GM19463 (cell line): ENCODE results near the gene TMEM14C.

Source experiments
- ATAC-seq: cut with Tn5 transposase; IDR thresholded peaks from one replicate; pipeline ENCODE4 v1.9.1; 2021; ENCODE audit warnings: mild to moderate bottlenecking, moderate library complexity; ENCODE audit not compliant: unreplicated experiment

The TMEM14C gene

DNA sequence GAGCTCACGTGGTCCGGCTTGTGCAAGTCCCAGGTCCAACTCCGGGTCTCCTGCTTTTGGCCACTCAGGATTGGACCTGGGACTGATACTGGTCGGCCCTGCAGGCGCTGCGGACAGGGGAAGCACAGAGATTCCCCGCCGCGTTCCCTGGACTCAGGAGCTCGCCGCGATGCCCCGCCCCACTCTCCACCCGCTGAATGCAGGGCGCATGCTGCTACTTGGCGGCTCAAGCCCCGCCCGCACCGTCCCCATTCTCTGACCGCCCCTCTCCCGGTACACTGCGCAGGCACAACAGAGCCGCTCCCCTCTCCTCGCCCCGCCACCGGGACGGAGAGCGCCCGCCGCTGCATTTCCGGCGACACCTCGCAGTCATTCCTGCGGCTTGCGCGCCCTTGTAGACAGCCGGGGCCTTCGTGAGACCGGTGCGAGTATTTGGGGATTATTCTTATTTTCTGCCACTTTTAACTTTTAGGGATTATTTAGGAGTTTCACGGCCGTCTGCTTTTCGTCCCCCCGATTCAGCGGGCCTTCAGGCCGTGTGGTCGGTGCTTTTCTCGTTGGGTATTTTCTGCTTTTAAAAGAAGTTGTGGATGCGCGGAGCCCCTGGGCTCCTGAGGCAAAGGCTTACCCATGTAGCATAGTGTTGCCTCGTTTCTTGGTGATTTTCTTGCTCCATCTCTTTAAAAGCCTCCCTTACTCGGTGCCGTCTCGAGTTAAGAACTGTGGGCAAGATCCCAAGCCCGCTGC is at the start of gene TMEM14C:
Gene TMEM14C (plus strand): TSS at position 251 of the 747 bp plus-strand sequence. CDS start 1,544 bp downstream, outside the sequence.
- ATAC-seq = peak; percentile 95

DNA sequence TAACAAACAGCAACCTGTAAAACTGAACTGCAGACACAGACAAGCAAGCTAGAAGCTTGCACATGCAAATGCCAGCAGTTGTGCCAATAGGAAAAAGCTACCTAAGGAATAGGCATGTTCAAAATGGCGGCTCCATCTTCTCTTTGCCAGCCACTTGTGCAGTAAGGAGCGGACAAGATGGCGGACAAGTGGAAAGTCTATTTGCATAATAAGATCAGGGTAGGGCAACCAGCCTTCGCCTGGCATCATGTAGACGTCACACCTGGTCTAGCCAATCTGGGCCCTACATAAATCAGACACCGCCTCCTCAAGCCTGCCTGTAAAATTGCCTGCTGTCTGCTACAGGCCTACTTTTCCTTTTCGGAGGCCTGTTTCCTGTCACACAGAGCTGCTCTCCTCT is 46.5 kb upstream of the TMEM14C start:
- no peak for ATAC-seq

DNA sequence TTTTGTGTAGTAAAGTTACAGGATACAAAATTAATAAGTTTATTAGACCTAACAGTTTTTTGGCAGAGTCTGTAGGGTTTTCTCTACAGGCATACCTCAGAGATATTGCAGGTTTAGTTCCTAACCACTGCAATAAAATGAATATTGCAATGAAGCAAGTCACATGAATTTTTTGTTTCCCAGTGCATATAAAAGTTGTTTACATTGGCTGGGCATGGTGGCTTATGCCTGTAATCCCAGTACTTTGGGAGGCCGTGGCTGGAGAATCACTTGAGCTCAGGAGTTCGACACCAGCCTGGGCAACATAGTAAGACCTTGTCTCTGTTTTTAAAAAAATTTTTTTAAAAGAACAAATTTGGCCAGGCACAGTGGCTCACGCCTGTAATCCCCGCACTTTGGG is 44.4 kb upstream of the TMEM14C start:
- ATAC-seq = no peak

DNA sequence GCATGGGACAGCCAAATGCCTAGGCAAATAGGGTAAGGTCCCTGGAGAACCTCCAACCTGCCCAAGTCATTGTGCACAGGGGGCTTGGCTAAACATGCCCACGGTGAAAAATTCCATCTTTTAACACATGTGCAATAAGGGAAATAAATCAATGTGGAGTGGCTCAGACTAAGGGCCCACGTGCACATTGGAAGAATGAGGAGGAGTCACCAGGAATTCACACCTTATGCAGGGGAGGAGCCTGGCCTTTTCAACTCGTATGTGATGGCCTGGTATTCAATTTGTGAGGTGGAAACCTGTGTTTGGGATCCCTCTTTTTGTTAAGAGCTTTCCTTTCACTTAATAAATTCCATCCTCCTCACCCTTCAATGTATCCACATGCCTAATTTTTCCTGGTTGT is 41.1 kb upstream of the TMEM14C start:
- no peak for ATAC-seq

DNA sequence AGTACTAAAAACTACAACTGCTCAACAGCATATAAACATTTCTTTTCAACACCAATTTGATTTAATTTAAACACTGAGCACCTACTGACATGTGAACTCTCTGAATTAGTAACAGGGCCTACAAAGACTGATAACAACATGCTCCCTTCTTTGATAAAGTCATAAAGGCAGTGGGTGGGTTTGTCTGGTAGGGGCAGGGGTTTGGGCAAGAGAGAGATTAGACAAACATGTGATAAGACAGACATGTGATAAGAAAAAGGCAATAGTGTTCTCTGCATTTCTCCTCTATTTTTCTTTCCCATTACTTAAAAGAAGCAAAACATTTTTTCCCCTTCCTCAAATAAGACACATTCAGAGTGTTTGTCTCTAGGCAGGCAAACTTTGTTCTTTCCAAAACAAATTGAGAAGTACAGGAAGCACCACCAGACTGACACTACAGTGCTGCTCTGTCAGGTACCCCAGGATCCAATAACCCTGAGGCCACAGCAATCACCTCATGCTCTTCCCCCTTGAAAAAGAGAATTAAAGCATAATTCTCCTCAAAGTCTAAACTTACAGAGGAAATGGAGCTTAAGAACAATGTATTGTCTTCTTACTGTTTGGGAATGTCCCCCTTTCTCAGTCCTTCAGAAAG is 40.4 kb upstream of the TMEM14C start:
- no peak for ATAC-seq

DNA sequence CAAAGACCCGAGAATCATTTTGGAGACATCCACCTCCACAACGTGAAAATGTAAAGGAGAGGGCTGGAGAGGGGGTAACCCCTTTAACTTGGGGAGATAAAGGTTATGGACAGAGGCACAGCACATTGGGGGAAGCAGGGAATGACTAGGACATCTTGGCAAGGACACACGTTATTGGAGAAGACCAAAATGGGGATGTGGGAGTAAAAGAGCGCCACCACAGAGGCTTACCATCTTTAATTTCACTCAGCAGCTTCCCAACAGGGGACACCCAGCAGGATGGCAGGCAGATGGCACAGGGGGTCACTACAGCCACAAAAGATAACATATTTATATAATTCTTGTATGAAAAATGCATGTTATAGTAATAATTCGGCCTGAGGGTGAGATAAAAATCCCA is 38.3 kb upstream of the TMEM14C start:
- ATAC-seq = no peak

DNA sequence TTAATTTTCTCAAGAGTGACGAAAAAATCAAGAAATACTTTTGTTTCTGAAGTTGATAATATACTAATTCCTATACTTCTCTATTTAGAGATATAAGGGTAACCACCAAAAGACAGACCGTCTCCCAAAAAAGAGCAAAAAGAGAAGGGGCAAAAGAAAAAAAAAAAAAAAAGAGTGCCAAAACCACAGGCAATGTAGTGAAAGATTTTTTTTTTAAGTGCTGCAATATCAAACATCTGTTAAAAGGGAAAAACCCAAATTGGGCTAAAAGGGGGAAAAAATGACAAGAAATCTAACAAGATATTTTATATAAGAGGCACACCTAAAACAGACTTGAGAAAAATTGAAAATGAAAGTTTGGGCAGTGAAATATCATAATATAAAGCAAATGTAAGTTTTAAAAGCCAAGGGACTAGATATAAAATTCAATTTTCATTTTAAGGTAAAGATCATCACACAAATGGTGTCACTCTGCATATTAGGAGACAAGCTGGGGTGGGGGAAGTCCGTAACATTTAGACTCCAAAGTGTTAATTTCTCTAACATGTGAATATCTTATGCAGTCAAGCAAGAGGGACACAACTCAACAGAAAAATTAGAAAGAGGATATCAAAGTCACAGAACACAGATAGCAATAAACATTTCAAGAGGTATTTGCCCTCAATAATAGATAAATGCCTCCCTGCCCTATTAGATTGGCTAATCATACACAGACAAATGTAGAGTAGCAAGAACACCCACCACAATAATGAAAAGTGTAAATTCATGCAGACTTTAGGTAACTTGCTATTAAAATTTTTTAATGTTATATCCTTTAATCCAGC is 37.6 kb upstream of the TMEM14C start:
- ATAC-seq = no peak

DNA sequence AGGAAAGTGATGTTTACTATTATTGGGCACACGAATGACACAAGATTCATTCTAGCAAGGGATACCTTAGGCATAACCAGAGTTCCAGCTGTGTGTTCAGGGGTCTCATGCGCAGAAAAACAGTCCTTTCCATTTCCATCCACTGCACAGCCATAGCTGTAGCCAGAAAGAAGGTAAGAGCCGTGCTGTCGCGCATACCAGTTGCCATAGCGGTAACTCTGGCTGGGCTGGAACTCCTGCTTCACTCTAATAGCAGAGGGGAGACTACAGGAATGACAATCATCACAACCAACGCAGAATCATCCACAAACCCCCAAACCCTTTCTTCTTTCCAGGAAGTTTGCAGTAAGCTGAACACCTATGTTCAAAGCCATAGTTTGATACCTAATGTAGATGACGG is 36.0 kb upstream of the TMEM14C start:
- ATAC-seq = no peak

DNA sequence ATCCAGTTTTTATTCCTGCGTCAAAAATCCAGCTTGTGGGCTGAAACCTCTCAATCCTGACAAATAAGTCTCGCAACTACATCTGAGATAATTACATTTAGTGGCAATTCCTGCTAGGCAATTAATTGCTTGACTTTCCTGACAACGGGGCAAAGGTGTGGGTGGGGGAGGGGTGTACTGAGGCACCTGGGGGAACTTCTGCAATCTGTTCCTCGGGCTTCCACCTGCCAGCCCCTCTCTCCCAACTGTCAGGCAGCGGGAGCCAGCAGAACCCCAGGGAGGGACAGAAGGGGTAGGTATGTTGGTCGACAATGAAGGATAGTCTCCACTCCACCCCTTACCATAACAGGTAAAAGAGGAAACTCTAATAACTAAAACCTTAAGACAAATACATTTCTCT is 35.3 kb upstream of the TMEM14C start:
- no peak for ATAC-seq

DNA sequence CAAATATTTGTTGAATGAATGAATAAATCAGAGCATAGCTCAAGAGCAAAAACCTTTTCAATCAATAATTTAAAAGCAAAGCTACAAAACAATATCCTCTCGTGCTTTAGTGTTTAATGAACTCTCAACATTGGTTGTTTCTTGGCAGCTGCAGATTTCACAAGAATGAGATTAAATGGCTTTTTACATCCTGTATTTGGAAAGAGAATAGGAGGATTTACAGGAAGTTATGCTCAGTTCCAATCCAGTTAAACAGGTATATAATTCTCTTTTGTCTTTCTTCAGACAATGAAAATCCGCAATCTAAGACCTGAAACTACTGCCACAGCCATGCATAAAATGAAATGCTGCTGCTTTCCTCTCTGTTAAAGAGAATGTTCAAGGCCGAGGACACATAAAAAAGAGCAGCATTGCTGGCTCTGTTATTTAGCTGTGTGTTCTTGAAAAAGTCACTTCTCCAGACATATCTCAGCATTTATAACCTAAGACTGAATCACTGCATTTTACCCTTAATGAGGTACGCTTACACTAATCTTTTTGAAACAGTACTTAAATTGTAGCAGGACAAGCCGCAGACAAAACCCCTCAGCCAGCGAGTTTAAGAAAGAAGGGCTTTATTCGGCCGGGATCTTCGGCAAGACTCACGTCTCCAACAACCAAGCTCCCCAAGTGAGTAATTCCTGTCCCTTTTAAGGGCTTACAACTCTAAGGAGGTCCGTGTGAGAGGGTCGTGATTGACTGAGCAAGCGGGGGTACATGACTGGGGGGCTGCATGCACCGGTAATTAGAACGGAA is 32.0 kb upstream of the TMEM14C start:
- ATAC-seq = no peak

DNA sequence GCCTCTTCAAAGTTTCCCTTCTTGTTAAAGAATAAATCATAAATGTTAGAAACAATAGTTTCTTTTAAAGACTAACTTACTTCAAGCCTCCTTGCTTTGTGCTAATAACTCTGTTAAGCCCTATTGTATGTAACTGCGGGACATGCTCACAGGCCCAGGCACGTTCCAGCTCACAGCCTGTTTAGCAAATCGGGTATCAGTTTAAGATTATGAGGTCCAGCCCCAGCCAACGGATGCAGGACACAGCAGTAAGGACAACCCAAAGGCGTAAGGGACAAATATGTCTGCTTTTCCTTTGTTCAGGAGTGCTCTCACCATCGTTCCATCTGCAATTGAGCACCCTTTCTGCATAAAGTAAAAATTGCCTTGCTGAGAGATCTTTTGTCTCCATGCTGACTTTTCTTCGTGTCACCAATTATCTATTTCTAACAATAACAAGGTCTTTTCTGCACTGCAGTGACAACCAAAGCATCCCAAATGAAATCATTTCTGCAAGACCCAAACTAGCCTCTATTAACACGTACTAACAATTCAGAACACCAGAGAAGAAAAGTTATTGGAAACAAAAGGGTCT is 29.8 kb upstream of the TMEM14C start:
- no peak for ATAC-seq

DNA sequence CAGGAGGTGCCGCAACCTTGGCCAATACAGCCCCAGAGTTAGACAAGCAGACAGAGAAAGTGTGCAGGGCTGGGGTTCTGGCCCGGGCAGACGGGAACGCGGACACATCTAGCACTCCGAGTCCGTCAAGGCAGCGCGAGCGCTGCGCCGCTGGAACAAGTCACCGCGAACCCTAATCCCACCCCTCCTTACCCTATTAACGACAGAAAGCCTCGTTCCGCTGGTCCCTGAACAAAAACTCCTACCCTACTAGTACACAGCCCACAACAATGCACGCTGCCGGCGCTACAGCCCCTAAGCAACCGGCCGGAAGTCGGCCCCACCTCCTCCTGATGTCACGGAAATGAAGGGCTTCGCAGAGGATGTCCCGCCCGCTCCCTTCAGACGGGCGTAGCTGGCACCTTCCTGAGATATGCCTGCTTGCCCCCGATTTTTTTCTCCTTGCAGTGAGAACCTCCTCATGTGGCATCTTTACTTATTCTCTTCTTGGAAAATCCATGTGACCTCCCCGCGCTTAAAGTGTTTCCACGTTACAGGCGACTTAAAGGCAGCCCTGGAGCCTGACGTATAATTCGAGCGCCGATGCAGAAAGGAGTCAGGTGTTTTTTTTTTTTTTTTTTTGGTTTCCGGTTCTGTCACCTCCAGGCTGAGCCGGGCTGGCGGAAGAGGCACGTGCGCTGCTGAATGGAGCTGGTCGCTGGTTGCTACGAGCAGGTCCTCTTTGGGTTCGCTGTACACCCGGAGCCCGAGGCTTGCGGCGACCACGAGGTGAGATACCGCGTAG is 28.4 kb upstream of the TMEM14C start, which contains the start of the genes C6orf52 and PAK1IP1:
Gene C6orf52 (minus strand): TSS at position 315 of the 784 bp plus-strand sequence. CDS start 7,066 bp downstream, outside the sequence.
Gene PAK1IP1 (plus strand): TSS at position 671 of the 784 bp plus-strand sequence. CDS start 14 bp downstream, at position 685.
- ATAC-seq = peak; percentile 99

DNA sequence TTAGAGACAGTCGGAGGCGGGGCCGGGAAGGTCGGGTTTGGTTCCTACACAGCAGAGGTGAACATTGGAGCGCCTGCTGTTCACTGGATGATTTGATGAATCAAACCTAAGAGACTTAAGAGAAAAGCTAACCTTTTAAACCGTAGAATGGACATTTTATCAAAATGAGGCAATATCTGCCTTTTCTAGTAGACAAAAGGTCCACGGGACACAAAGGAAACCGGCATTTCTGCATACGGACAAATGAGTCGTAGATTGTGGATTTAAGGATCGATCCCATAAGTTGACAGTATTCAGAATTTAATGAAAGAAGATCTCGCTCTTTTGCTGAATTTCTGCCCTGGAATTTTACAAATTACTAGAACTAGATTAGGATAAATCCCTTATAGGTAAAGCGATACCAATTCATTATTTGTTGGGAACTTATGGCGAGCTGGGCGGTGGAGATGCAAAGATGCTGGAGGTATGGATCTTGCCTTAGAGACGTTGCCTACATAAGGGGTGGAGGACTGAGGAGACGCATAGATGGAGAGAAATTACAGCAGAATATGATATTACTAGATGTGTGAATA is 27.7 kb upstream of the TMEM14C start:
- ATAC-seq = no peak

DNA sequence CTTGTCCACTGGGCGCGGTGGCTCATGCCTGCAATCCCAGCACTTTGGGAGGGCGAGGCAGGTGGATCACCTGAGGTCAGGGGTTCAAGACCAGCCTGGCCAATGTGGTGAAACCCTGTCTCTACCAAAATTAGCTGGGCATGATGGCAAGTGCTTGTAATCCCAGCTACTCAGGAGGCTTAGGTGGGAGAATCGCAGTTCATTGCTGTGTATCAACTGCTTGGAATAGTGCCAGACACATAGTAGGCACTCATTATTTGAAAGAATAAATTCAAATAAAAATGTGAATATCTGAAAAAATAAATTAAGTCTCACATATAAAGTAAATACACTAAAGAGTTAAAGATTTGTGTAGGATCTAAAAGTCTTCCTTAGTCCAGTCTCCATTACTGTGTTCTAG is 26.2 kb upstream of the TMEM14C start:
- ATAC-seq = no peak

DNA sequence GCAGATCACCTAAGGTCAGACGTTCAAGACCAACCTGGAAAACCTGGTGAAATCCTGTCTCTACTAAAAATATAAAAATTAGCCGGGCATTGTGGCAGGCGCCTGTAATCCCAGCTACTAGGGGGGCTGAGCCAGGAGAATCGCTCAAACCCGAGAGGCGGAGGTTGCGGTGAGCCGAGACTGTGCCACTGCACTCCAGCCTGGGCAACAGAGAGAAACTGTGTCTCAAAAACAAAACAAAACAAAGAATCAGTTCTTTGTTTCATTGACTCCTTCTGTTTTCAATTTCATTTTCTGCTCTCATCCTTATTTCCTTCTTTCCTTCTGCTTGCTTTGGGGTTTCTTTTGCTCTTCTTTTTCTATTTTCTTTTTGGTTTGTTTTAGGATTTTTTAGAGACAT is 8.9 kb upstream of the TMEM14C start:
- no peak for ATAC-seq

DNA sequence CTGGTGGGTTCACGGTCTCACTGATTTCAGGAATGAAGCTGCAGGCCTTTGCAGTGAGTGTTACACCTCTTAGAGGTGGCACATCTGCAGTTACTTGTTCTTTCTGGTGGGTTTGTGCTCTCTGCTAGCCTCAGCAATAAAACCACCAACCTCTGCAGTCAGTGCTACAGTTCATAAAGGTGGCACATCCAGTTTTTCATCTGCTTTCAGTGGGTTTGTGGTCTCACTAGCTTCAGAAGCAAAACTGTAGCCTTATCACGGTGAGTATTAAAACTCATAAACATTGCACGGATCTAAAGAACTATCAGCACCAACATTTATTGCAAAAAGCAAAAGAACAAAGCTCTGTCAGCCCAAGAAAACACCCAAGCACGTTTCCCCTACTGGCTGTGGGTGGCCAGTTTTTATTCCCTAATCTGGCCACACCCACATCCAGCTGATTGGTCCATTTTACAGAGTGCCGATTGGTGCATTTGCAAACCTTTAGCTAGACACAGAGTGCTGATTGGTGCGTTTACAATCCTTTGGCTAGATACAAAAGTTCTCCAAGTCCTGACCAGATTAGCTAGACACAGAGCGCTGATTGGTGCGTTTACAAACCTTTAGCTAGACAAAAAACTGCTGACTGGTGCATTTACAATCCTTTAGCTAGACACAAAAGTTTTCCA is 3.4 kb upstream of the TMEM14C start:
- ATAC-seq = no peak

DNA sequence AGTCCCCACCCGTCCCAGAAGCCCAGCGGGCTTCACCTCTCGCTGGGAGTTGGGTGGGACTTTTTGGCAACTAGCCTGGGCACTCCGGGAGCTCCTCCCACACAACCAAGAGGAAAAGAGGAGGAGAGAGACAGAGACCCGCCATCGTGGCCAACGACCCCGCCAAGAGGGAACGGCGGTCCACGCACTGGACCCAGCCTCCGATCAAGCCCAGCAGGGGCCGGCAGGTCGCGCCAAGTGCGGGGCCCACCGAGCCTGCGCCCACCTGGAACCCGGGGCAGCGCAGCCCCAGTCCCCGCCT is 3.0 kb upstream of the TMEM14C start:
- no peak for ATAC-seq

DNA sequence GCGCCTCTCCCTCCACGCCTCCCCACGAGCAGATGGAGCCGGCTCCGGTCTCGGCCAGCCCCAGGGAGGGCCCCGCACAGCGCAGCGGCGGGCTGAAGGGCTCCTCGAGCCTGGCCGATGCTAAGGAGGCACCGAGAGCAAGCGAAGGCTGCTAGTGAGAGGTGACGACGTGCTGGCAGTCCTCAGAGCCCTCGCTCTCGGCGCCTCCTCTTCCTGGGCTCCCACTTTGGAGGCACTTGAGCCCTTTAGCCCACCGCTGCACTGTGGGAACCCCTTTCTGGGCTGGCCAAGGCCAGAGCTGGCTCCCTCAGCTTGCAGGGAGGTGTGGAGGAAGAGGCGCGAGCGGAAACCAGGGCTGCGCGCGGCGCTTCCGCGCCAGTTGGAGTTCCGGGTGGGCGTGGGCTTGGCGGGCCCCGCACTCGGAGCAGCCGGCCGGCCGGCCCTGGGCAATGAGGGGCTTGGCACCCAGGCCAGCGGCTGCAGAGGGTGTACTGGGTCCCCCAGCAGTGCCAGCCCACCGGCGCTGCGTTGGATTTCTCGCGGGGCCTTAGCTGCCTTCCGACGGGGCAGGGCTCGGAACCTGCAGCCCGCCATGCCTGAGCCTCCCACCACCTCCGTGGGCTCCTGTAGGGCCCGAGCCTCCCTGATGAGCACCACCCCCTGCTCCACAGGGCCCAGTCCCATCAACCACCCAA is 2.5 kb upstream of the TMEM14C start:
- peak; percentile 10 for ATAC-seq
